Psoas muscle (tissue), 8 donors: ENCODE results near the gene DCPS. TPM values are rescaled to one million over a fixed set of nuclear protein-coding genes. Genes with fewer than 3 reads are reported as not detected.
"Not testable (repeated sequence)": the region's sequence is repeated elsewhere in the genome, so short reads cannot be mapped to it uniquely, and the experiment has no call there.

Experiments
- ATAC-seq, 4 donors: fragments of 200-7000 bp; cut with Tn5 transposase; one replicate each; pipeline ENCODE4 v1.9.1; 2020; ENCODE audit warnings: moderate library complexity in 3 of 4, mild to moderate bottlenecking in 2 of 4
- DNase-seq, 2 donors: peaks; one replicate each; pipeline ENCODE4 v3.0.0-alpha.2; 2020
- H3K27ac ChIP-seq: fragments of 200-600 bp; one replicate; pipeline ENCODE4 v1.8.0; 2022
- H3K27me3 ChIP-seq, 3 donors: fragments of 200-600 bp in 1 of 3; one replicate each; pipeline versions ENCODE4 v1.6.1 to v1.8.0; 2013 to 2022; ENCODE audit warnings: low read length in 2 of 3, mild to moderate bottlenecking in 2 of 3, moderate library complexity in 1 of 3; ENCODE audit not compliant: insufficient read depth in 3 of 3
- H3K36me3 ChIP-seq, 2 donors: fragments of 200-600 bp in 1 of 2; one replicate each; pipeline versions ENCODE4 v1.6.1 to v1.8.0; 2013 to 2022; ENCODE audit warnings: low read depth in 1 of 2, mild to moderate bottlenecking in 1 of 2, moderate library complexity in 1 of 2; ENCODE audit not compliant: insufficient read depth in 1 of 2
- H3K4me1 ChIP-seq: fragments of 200-600 bp; one replicate; pipeline ENCODE4 v1.8.0; 2022
- H3K4me3 ChIP-seq: fragments of 200-600 bp; one replicate; pipeline ENCODE4 v1.8.0; 2022; ENCODE audit warnings: mild to moderate bottlenecking
- H3K9me3 ChIP-seq: fragments of 200-600 bp; one replicate; pipeline ENCODE4 v1.8.0; 2022
- CTCF ChIP-seq: fragments of 200-600 bp; IDR thresholded peaks from one replicate; pipeline ENCODE4 v1.8.0; 2022; ENCODE audit warnings: antibody characterized with exemption
- WGBS, 3 donors: extraction: QIAGEN DNeasy Blood & Tissue Kit; methylation state at CpG; one replicate each; pipeline versions ENCODE4 v1.1.6 to v1.1.7; 2013; 5-methylcytosine and 5-hydroxymethylcytosine counted together
- intact Hi-C, 2 donors: fragments of 100-400 bp; cut with DNase I; formaldehyde crosslinking; loops; one replicate each; pipeline versions ENCODE4 v1.11.0 to v1.14.2; 2022
- polyA plus RNA-seq, 3 donors: library from polyadenylated mRNA; stranded (reverse); fragments of 200-250 nt; gene quantifications; one replicate each; pipeline ENCODE4 v1.2.3, GENCODE V29; 2013
- total RNA-seq, 4 donors: library from RNA; stranded (reverse); fragmentation: NEBNext Ultra II Directional in 2 of 4; extraction: Animal tissue kit (Norgen Biotek cat#: 25700) in 2 of 4; gene quantifications; one replicate each; pipeline versions ENCODE4 v1.2.1 to v1.2.4, GENCODE V29; 2021 to 2023
- donor health status: healthy with polysubstance abuse.
- donor health status: DM: no; HTN: no; CAD: no; lungs with moderate emphysema.
- donor health status: Bipolar disorder and iron deficiency.
- donor health status: healthy.
- donor health status: DM: yes; HTN: yes; CAD: no.
- donor health status: DM: no; HTN: no; CAD: no.
- donor health status: DM: no; HTN: no; CAD: no.
- donor health status: DM: yes; HTN: yes; CAD: no.

Gene DCPS
- total and polyA plus RNA-seq, 7 donors, result 11.8 to 20.5 (median 14.3) TPM

- Histone ChIP-seq H3K4me1 (peaks cover 35% of the 10 kb centered on the region), H3K4me3 (no peak overlapping the region), H3K9me3 (no peaks in the 10 kb centered on the region), H3K36me3 (peaks cover 0 to 24% of the 10 kb centered on the region in 2 donors), H3K27me3 (no peaks in the 10 kb centered on the region), H3K27ac (peak overlapping the region; percentile 86)
- DNase-seq (no peak), ATAC-seq (no peak)
- no peak for TF ChIP-seq CTCF
- intact Hi-C loops, result no loop called here
- WGBS, 3 donors, result 81% methylated on average over 4 of the region's 4 CpGs
Observed at GRCh38 chr11:126305699-126306098, 1.8 kb downstream of the DCPS start.

- peak overlapping the region; percentile 25 for H3K4me3 ChIP-seq
- H3K27ac ChIP-seq, result peak overlapping the region; percentile 83
- no peaks in the 10 kb centered on the region for H3K27me3 ChIP-seq
- peaks cover 0 to 27% of the 10 kb centered on the region in 2 donors for H3K36me3 ChIP-seq
- H3K9me3 ChIP-seq, result no peaks in the 10 kb centered on the region
- WGBS, 3 donors, result 34 to 49% (median 42%) methylated on average over 5 of the region's 5 CpGs
- TF ChIP-seq CTCF, result no peak
- intact Hi-C loops, result loop anchor here in 1 of 2 donors (2.0 kb wide), 1 partner anchor 173 kb away; no protein-coding TSS in a partner anchor
- ATAC-seq (no peak), DNase-seq (no peak)
- H3K4me1 ChIP-seq, result peaks cover 38% of the 10 kb centered on the region
Observed at GRCh38 chr11:126307706-126308105, 3.8 kb downstream of the DCPS start.

GRCh38 chr11:126308271-126308671 is 4.4 kb downstream of the DCPS start:
- H3K27ac ChIP-seq, result peak overlapping the region; percentile 83
- H3K9me3 ChIP-seq, result no peaks in the 10 kb centered on the region
- DNase-seq (no peak), ATAC-seq (peak; percentile 45 to 65 (median 58))
- whole genome bisulfite sequencing, 3 donors, result 22 to 46% (median 25%) methylated on average over 4 of the region's 4 CpGs
- peaks cover 38% of the 10 kb centered on the region for H3K4me1 ChIP-seq
- intact Hi-C loops, result loop anchor here in 1 of 2 donors (2.0 kb wide), 1 partner anchor 173 kb away; no protein-coding TSS in a partner anchor
- no peaks in the 10 kb centered on the region for H3K27me3 ChIP-seq
- H3K36me3 ChIP-seq, result peaks cover 0 to 31% of the 10 kb centered on the region in 2 donors
- peak overlapping the region; percentile 42 for H3K4me3 ChIP-seq
- TF ChIP-seq CTCF, result no peak

GRCh38 chr11:126308771-126309170 is 4.9 kb downstream of the DCPS start:
- H3K27me3 ChIP-seq, DNase-seq, H3K9me3 ChIP-seq: not testable (repeated sequence)
- ATAC-seq, result peak in 2 of 4 donors; percentile 9 to 18
- peaks cover 38% of the 10 kb centered on the region for H3K4me1 ChIP-seq
- WGBS, 3 donors, result 47 to 71% (median 70%) methylated on average over 4 of the region's 4 CpGs
- peak overlapping the region; percentile 83 for H3K27ac ChIP-seq
- intact Hi-C loops, result loop anchor here in 1 of 2 donors (2.0 kb wide), 1 partner anchor 172 kb away; no protein-coding TSS in a partner anchor
- H3K36me3 ChIP-seq, result peaks cover 0 to 36% of the 10 kb centered on the region in 2 donors
- H3K4me3 ChIP-seq, result peak overlapping the region; percentile 42

- Histone ChIP-seq H3K9me3 (no peaks in the 10 kb centered on the region), H3K27me3 (no peaks in the 10 kb centered on the region), H3K4me3 (no peak overlapping the region), H3K27ac (peak overlapping the region; percentile 83), H3K36me3 (peaks cover 2 to 43% of the 10 kb centered on the region in 2 donors), H3K4me1 (peaks cover 28% of the 10 kb centered on the region)
- DNase-seq, result peak; percentile 77 to 85
- peak; percentile 91 for TF ChIP-seq CTCF
- 57 to 70% (median 66%) methylated on average over 12 of the region's 12 CpGs for WGBS, 3 donors
- peak; percentile 84 to 90 (median 85) for ATAC-seq
- intact Hi-C loops, result loop anchor here (2.0 to 10.0 kb wide), 3 partner anchors 54 to 170 kb away; no protein-coding TSS in a partner anchor
Observed at GRCh38 chr11:126310200-126310991, 6.5 kb downstream of the DCPS start.
